RWPE1 (cell line): ENCODE data around the gene GPRC5B.

Source experiments
- CTCF ChIA-PET: fragments of 350-600 bp; sonication (Branson Sonifier 250); formaldehyde crosslinking; extraction: SDS; loops from one replicate; lab custom pipeline; 2021; lab: Yijun Ruan, JAX
- POLR2A ChIA-PET: fragments of 400-600 bp; formaldehyde crosslinking; extraction: SDS; loops from one replicate; lab custom pipeline; 2020; ENCODE audit warnings: antibody characterized with exemption; ENCODE audit not compliant: low non-redundant PET; lab: Yijun Ruan, JAX
- DNase-seq: peaks from one replicate; pipeline ENCODE4 v3.0.0; 2012; ENCODE audit warnings: low spot score
- H3K27ac ChIP-seq: fragments of 450-650 bp; 2 replicates; pipeline ENCODE4 v1.5.1; 2017
- TF ChIP-seq, protein P1 (sequence below): fragments of 450-650 bp; conservative IDR thresholded peaks from 2 replicates; pipeline ENCODE4 v1.5.1; 2017; ENCODE audit warnings: low read depth, mild to moderate bottlenecking

The GPRC5B gene

DNA sequence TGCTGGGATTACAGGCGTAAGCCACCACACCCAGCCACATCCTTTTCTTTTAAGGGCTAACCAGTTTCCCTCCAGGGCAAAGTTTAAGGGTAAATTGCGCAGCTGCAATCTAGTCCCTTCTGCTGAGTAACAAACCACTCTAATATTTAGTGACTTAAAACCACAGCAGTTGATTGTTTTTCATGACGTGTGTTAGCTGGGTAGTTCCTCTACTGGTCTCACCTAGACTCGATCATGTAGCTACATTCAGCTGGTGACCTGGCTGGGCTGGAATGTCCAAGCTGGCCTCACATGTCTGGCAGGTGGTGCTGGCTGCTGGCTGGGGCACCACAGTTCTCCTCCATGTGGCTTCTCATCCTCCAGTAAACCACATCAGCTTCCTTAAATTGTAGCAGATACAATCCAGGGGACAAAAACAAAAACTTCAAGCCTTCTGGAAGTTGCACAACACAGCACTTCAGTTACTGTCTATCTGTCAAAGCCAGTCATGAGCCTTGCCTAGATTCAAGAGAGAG is 75.5 kb downstream of the GPRC5B start:
- POLR2A ChIA-PET = no interaction called here
- TF ChIP-seq, protein P1, sequence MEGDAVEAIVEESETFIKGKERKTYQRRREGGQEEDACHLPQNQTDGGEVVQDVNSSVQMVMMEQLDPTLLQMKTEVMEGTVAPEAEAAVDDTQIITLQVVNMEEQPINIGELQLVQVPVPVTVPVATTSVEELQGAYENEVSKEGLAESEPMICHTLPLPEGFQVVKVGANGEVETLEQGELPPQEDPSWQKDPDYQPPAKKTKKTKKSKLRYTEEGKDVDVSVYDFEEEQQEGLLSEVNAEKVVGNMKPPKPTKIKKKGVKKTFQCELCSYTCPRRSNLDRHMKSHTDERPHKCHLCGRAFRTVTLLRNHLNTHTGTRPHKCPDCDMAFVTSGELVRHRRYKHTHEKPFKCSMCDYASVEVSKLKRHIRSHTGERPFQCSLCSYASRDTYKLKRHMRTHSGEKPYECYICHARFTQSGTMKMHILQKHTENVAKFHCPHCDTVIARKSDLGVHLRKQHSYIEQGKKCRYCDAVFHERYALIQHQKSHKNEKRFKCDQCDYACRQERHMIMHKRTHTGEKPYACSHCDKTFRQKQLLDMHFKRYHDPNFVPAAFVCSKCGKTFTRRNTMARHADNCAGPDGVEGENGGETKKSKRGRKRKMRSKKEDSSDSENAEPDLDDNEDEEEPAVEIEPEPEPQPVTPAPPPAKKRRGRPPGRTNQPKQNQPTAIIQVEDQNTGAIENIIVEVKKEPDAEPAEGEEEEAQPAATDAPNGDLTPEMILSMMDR = no peak
- H3K27ac ChIP-seq = no peak overlapping the region
- CTCF ChIA-PET = interaction anchor here (0.7 kb wide), 1 partner anchor 66 kb away, joined by 3 read pairs; no protein-coding TSS in a partner anchor
- no peak for DNase-seq

DNA sequence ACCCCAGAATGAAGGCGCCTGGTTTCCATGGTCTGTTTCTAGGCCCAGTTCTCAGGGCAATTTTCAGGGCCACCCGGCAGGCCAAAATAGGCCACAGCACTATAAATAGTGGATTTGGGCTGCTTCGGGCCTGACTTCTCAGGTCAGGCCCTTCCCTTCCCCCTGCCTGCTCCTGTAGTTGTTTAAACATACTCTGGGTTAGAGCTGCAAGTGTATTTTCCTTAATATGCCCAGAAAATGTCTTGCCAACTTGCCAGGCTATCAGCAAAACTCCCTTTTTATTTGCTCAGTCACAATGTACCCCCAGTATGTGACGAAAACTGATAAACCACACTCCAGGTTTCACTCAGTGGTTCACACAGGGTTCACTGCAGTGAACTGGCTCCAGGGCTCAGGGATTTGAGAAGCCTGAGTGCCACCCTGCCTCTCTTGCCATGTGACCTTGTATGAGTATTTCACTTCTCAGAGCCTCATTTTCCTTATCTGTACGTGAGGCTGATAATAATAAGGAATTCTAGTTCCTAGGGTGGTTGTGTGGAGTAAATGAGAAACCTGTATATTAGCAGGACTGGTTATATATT is 76.5 kb downstream of the GPRC5B start:
- H3K27ac ChIP-seq = no peak overlapping the region
- DNase-seq = no peak
- TF ChIP-seq, protein P1 = no peak
- CTCF ChIA-PET = no interaction called here
- POLR2A ChIA-PET = no interaction called here
